GM12874 (cell line): ENCODE results near the gene CASP9.

Experiments
- TF ChIP-seq, protein P1 (sequence below): IDR thresholded peaks from 2 replicates; pipeline ENCODE4 v1.5.1; 2011; ENCODE audit warnings: low read depth, mild to moderate bottlenecking, control low read depth, low read length, moderate library complexity; ENCODE audit not compliant: insufficient read depth

Gene CASP9

DNA sequence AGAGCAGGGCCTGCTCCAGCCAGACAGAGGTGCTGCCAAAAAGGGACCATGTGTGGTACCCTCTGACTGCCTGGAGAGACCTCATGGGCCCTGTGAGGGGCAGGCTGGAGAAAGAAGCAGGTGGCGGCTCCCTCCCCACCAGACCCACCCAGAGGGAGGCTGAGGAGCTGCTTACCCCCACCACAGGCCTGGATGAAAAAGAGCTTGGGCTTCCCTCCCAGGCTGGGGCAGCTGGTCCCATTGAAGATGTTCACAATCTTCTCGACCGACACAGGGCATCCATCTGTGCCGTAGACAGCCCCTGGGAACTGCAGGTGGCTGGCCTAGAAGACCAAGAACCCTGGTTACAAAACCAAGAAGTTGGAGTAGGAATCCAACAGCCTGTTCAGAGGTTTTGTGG is 19.6 kb downstream of the CASP9 start:
- TF ChIP-seq, protein P1, sequence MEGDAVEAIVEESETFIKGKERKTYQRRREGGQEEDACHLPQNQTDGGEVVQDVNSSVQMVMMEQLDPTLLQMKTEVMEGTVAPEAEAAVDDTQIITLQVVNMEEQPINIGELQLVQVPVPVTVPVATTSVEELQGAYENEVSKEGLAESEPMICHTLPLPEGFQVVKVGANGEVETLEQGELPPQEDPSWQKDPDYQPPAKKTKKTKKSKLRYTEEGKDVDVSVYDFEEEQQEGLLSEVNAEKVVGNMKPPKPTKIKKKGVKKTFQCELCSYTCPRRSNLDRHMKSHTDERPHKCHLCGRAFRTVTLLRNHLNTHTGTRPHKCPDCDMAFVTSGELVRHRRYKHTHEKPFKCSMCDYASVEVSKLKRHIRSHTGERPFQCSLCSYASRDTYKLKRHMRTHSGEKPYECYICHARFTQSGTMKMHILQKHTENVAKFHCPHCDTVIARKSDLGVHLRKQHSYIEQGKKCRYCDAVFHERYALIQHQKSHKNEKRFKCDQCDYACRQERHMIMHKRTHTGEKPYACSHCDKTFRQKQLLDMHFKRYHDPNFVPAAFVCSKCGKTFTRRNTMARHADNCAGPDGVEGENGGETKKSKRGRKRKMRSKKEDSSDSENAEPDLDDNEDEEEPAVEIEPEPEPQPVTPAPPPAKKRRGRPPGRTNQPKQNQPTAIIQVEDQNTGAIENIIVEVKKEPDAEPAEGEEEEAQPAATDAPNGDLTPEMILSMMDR: no peak

DNA sequence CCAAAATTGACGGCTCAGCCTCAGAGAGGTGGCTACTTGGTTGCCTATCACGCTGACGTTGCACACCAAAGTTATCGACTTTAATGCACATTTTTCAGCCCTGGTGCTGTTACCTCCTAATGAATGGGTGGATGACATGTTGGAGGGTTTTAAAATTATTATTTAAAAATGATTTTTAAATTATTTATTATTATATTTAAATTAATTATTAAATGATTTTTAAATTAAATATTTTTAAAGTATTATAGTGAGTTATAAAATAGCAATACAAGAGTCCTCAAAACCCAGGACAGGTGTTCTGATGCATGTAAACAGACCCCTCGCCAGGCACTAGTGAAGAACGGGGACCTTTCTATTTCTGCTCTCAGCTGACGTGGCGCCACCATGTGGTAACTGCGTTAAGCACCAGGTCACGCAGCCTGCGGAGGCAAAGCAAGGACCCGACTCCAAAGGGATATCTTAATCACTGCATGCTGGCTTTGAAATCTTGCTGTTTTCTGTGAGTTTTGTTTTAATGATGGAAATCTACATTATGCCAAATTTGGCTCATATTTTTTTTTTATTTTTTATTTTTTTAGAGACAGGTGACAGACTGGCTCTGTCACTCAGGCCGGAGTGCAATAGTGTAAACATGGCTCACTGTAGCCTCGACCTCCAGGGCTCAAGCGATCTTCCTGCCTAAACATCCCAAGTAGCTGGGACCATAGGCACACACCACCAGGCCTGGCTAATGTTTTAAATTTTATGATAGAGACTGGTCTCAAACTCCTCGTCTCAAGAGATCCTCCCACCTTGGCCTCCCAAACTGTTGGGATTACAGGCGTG is 22.6 kb downstream of the CASP9 start:
- TF ChIP-seq, protein P1: peak; percentile 77

DNA sequence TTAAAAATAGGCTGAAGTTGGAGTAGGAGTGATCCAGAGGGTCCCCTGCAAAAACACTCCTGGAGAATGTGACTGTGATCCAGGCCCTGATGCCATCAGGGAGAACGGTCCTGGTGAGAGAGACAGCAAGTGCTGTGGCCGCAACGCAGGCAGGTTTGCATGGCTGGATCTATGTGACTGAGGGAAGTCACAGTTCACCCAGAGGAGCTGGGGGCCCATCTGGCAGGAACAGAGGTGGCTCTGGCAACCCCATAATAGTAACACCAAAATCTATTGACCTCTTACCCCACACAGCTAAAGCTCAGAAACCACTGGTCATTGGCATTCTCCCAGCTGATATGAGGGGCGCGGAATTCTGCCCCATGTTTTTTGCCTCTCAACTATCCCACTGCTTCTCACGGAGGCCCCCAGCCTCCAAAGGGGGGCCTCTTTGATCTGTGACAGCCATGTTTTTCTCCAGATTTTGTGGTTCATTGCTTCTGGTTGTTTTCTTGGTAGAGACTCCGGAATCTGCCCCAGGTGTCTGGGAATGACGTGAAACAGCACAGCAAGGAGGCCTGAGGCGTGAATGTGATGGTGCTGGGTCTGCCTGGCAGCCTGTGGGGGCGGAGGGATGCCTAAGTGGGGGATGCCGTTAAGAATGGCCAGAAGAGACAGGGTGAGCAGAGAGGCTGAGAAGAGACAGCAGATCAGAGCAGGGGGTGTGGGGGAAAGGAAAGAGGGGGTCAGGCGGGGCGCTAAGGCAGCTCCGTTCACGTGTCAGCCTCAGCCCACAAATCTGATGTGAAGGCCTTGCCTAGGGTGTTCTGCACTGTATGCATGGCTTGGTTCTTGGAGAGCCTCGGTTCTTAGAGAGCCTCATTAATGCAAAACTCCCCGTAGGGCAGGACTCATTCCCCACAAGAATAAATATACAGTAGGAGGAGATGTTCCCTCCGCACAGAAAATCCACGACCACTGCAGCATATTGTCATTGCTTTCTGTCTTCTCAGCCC is 23.5 kb downstream of the CASP9 start:
- TF ChIP-seq, protein P1: no peak

DNA sequence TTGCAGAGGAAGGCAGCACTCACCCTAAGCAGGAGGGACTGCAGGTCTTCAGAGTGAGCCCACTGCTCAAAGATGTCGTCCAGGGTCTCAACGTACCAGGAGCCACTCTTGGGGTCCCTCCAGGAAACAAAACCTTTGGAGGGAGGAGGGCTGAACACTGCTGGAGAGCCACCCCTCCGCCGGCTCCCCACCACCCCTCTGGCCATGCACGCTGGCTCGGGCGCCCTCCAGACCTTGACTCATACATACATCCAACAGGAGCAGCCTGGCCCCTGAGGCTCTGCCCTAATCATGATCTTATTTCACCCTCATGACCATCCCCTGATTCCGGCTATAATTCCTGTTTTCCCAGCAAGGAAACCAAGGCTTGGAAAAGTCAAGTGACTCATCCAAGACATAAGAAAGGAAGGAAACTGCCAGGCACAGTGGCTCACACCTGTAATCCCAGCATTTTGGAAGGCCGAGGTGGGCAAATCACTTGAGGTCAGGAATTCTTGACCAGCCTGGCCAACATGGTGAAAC is 30.1 kb downstream of the CASP9 start:
- TF ChIP-seq, protein P1: no peak

DNA sequence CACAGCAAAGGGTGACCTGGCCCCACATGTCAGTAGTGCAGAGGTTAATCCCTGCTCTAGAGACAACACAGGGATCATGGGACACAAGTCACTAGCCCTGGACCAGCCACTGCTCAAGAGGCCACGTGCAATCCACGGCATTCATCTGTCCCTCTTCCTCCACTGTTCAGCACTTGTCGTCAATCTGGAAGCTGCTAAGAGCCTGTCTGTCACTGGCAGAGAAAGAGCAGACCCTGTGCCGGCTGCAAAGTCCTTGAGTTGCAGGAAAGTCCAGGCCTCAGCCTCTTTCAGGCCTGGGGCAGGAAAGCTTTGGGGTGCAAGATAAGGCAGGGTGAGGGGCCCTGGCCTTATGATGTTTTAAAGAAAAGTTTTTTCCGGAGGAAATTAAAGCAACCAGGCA is 31.4 kb downstream of the CASP9 start:
- TF ChIP-seq, protein P1: no peak

DNA sequence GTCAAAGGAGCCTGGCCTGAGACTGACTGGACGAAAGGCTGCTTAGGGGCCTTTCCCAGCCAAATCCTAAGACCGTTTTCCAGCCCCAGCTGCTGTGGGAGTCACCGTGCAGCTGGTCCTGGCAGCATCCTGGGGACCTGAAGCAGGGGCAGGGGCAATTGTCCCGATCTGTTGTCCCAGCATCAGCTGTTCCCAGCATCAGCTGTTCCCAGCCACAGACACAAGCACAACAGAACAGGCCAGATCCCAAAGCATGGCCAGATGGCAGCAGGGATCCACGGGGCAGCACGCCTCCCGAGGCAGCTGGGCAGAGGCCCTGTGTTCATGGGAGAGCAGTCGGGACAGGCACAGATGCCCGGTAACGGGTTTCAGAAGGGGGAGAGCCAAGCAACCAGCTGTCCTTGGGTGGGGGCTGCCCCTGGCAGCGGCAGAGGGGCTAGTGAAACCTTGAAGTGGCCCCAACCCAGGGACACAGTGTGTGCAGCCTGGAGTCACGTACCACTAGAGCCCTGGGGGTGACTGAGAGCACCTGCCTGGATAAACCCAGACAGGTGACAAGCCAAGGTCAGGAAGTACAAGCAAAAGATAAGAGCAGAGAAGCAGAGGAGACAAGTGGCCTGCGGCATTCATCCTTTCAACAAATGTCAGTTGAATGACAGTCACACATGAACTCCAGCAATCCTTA is 34.8 kb downstream of the CASP9 start:
- TF ChIP-seq, protein P1: no peak
